GM21515 (cell line): ENCODE measurements around the gene MYO9A.
"Not testable (repeated sequence)": the region's sequence is repeated elsewhere in the genome, so short reads cannot be mapped to it uniquely, and the experiment has no call there.

ENCODE experiments used
- ATAC-seq: cut with Tn5 transposase; IDR thresholded peaks from one replicate; pipeline ENCODE4 v1.9.1; 2021; ENCODE audit not compliant: unreplicated experiment

MYO9A gene

DNA sequence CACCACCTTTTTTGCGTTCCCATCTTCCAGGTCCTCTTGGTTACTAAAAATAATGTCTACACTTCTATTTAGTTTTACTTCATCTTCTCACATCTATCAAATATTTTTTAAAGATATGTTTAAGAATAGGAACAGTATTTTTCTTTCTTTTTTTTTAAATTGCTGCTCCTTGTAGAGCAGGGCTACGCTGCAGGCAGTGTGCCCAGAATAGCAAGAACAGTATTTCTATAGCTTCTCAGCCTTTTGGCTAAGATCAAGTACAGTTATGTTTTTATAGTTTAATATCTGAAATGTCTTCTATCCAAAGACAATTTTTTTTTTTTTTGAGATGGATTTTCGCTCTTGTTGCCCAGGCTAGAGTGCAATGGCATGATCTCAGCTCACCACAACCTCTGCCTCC lies 73.0 kb downstream of the MYO9A start:
- no peak for ATAC-seq

- ATAC-seq: no peak
Measured at GRCh38 chr15:72042865-72043264, 75.1 kb downstream of the MYO9A start.

DNA sequence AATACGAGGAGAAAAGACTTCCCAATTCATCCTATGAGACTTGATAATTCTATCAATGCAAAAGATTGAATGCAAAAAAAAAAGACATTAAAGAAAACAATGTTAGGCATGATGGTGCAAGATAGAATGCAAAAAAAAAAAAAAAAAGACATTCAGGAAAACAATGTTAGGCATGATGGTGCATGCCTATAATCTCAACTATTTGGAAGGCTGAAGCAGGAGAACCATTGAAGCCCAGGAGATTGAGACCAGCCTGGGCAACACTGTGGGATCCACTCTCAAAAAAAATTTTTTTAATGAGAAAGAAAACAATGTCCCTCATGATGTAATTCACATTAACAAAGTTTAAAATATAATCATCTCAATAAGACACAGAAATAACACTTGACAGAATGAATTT lies 75.9 kb downstream of the MYO9A start:
- no peak for ATAC-seq

GRCh38 chr15:72037321-72037720 lies 80.6 kb downstream of the MYO9A start:
- no peak for ATAC-seq

GRCh38 chr15:72034859-72035650 lies 82.9 kb downstream of the MYO9A start:
- no peak for ATAC-seq

- ATAC-seq: no peak
Measured at GRCh38 chr15:72034351-72034750, 83.6 kb downstream of the MYO9A start.

DNA sequence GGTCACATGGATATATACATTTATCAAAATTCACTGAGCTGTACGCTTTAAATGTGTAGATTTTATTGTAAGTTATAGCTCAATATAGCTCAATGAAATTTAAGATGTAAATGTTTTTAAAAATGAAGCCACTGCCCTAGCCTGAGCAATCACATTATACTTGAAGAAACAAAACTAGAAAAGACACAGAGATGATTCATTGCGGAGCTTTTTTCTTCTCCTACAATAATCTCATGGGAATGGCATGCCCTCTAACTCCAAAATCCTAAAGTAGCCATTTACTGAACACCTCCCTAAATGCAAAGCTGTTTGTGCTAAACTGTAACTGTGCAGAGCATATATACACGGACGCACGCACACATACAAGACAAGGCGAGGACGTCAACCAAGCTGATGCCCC lies 84.2 kb downstream of the MYO9A start:
- ATAC-seq: no peak

GRCh38 chr15:72033285-72033684 lies 84.7 kb downstream of the MYO9A start:
- ATAC-seq: no peak

DNA sequence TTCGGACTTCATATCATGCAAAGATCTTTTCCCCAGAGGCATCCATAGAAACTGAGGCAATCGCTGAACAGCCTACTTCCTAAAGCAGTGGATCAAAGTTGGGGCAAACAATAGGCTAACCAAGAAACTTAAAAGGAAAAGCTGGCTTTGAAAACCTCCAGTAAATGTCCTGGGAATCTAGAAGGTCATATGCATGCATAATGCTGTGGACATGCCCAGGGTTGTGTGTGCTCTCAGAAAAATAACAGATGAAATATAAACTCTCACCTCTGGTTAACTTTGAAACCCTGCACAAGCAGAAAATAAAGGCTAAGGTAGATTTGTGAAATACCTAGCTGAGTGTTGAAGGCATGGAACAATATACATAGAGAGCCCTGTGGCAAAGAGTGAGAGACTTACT lies 96.3 kb downstream of the MYO9A start:
- ATAC-seq: no peak

- no peak for ATAC-seq
Measured at GRCh38 chr15:72020799-72021198, 97.2 kb downstream of the MYO9A start.

DNA sequence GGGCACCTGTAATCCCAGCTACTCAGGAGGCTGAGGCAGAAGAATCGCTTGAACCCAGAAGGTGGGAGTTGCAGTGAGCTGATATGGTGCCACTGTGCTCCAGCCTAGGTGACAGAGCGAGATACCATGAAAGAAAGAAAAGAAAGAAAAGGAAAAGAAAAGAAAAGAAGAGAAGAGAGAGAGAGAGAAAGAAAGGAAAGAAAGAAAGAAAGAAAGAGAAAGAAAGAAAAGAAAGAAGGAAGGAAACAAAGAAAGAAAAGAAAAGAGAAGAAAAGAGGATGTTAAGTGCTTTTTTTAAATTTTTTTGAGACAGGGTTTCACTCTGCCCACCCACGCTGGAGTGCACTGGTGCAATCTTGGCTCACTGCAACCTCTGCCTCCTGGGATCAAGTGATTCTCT lies 103.4 kb downstream of the MYO9A start:
- not testable (repeated sequence) for ATAC-seq

DNA sequence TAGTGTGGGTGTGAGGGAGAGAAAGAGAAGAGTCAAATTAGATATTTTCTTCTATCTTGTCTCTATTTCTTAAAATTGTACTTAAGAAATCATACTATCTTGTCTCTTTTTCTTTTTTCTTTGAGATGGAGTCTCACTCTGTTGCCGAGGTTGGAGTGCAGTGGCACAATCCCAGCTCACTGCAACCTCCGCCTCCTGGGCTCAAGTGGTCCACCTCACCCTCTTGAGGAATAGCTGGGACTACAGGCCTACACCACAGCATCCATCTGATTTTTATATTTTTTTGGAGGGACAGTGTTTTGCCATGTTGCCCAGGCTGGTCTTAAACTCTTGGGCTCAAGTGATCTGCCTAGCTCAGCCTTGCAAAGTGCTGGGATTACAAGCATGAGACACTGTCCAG lies 104.2 kb downstream of the MYO9A start:
- ATAC-seq: no peak

- no peak for ATAC-seq
Measured at GRCh38 chr15:72011302-72011942, 106.5 kb downstream of the MYO9A start.

DNA sequence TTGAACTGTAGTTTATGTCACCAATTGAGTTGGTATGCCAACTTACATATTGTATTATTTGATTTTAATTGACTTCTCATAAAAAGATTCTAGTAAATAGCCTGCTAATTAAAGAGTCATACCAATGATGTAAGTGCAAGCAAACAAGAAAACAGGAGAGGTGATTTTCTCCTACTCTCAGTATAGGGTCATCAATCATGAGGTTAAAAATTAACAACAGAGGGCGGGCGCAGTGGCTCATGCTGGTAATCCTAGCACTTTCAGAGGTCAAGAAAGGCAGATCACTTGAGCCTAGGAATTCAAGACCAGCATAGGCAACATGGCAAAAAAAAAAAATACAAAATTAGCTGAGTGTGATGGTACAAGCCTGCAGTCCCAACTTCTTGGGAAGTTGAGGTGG lies 108.7 kb downstream of the MYO9A start:
- no peak for ATAC-seq

- no peak for ATAC-seq
Measured at GRCh38 chr15:72006382-72006781, 111.6 kb downstream of the MYO9A start.

DNA sequence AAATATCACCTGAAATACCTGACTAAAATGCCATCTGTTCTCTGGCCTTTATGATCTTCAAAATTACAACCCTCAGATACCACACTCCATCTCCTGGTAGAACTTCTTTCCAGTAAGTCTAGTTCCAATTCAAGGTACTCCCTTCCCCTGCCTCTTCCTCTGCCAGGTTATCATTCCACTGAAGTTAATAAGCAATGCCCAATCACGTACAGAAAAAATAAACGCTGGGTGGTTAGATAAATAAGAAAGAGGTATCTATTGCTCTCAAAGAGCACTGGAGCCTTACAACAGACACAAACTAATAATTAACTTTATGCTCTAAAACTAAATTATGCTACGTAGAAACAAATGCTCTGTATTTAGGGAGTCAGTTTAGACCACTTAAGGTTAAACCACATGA lies 112.5 kb downstream of the MYO9A start:
- ATAC-seq: no peak

- ATAC-seq: no peak
Measured at GRCh38 chr15:71999807-72000206, 118.1 kb downstream of the MYO9A start.

- not testable (repeated sequence) for ATAC-seq
Measured at GRCh38 chr15:71998717-71999116, 119.2 kb downstream of the MYO9A start.

DNA sequence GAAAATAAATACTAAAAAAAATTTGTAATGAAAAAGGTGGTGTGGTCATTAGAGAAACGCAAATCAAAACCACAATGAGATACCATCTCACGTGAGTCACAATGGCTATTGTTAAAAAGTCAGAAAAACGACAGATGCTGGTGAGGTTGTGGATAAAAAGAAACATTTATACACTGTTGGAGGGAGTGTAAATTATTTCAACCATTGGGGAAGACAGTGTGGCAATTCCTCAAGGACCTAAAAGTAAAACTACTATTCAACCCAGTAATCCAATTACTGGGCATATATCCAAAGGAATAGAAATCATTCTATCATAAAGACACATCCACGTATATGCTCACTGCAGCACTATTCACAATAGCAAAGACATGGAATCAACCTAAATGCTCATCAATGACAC lies 120.3 kb downstream of the MYO9A start:
- ATAC-seq: no peak

DNA sequence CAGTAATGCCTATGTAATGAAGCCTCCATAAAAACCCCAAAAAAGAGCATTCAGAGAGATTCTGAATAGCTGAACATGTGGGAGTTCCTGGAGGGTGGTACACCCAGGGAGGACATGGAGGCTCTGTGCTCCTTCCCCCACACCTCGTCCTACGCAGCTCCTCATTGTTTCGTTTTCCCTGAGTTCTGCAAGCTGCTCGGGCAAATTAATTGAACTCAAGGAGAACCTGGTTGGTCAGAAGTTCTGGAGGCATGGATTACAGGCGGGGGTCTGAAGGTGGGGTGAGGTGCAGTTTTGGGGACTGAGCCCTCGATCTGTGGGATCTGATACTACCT lies 142.2 kb downstream of the MYO9A start:
- no peak for ATAC-seq

DNA sequence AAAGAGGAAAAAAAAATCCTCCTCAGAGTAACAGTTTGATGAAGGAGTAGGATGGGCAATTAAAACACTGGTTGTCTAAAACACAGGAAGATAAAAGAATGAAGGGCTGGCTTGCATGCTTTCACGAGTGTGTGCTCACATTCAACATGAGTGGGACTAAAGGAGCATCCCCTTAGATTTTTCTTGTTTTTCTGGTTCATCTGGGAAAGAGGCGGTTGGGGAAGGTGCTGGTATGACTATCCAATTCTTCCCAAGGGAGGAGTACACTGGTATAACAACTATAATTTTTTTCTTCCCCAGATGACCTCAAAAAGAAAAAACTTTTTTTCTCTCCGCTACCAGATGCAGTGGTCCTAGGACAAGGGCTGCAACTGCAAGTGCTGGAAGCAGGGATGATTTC lies 143.7 kb downstream of the MYO9A start:
- ATAC-seq: no peak

DNA sequence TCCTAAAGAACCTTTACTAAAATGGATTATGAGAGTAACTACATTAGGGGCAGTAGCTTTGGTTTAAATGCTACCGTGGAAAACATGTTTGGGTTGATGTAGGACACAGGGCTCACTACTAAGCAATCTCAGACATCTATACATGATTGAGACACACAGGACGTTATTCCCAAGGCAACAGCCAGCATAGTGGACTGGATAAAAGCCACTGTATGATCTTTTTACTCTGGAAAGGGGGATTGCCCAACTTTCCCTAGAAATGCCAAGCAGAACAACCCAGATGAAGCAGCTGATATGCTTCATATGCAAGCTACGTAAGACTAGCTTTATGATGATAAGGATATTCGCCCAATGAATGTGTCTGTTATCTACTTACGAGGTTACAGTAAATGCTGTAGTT lies 144.6 kb downstream of the MYO9A start:
- no peak for ATAC-seq

DNA sequence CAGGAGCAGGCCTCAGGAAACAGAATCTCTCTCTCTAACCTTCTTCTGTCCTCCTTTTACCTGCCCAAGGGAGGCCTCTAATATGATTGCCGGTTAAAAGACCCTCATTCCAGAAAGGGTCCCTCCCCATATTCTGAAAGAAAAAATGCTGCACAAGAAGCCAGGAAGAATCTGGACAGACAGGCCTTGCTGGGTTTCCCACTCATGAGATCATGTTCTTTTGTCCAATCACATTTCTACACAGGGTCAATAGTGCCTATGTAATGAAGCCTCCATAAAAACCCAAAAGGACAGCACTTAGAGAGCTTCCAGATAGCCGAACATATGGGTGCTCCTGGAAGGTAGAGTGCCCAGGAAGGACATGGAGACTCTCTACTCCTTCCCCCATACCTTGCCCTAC lies 146.0 kb downstream of the MYO9A start:
- ATAC-seq: no peak
